HepG2 (cell line): ENCODE results near the gene ARMC5. TPM values are rescaled to one million over a fixed set of nuclear protein-coding genes. Genes with fewer than 3 reads are reported as not detected.

Source experiments
- ATAC-seq: fragments of 200-7000 bp; cut with Tn5 transposase; 3 replicates; pipeline ENCODE4 v1.9.1; 2020; ENCODE audit warnings: mild to moderate bottlenecking, moderate library complexity
- BruUV-seq: library from RNA; stranded (reverse); fragments of 400-500 nt; replicated peaks from 2 replicates; lab custom pipeline; 2021; lab: Mats Ljungman, UMichigan
- CTCF ChIA-PET: fragments of 300-600 bp; formaldehyde crosslinking; extraction: SDS; loops from one replicate; lab custom pipeline; 2021; ENCODE audit warnings: low total read pairs, inconsistent platforms, low intra/inter-chr PET ratio; lab: Yijun Ruan, JAX
- POLR2A ChIA-PET: fragments of 350-600 bp; sonication (Branson Sonifier 250); formaldehyde crosslinking; loops from one replicate; lab custom pipeline; 2020; ENCODE audit warnings: antibody characterized with exemption, inconsistent platforms; lab: Yijun Ruan, JAX
- DNase-seq: peaks from one replicate; pipeline ENCODE4 v3.0.0-alpha.2; 2015; ENCODE audit warnings: low spot score
- FAIRE-seq: peaks from 3 replicates; lab custom pipeline; 2011; peaks lifted over from hg19 to GRCh38; lab: Jason Lieb, UNC
- H2AFZ ChIP-seq: one replicate; pipeline ENCODE4 v1.6.1; 2011; ENCODE audit warnings: low read length, inconsistent platforms
- H3K27ac ChIP-seq: fragments of 300-600 bp; 3 replicates; pipeline ENCODE4 v1.8.0; 2011; ENCODE audit warnings: mixed run types, mild to moderate bottlenecking, mixed read lengths, low read length, inconsistent platforms; ENCODE audit not compliant: insufficient read depth; ENCODE audit errors: extremely low read length
- H3K27me3 ChIP-seq, 2 experiments: fragments of 200-600 bp in 1 of 2; 2 replicates in 1 of 2; 3 replicates in 1 of 2; pipeline versions ENCODE4 v1.6.0 to v1.8.0; 2011; ENCODE audit warnings: low read length in 2 of 2, mild to moderate bottlenecking in 2 of 2, moderate library complexity in 2 of 2, inconsistent platforms in 1 of 2; ENCODE audit not compliant: insufficient read depth in 2 of 2, control insufficient read depth in 1 of 2
- H3K36me3 ChIP-seq, 2 experiments: fragments of 200-600 bp in 1 of 2; replicated peaks in 1 of 2; 2 replicates in 1 of 2; 3 replicates in 1 of 2; pipeline versions ENCODE4 v1.5.1 to v1.8.0; 2011; ENCODE audit warnings: low read length in 2 of 2, inconsistent platforms in 1 of 2; ENCODE audit not compliant: insufficient read depth in 2 of 2, control insufficient read depth in 1 of 2
- H3K4me1 ChIP-seq: 2 replicates; pipeline ENCODE4 v1.5.1; 2012; ENCODE audit warnings: low read length, inconsistent platforms; ENCODE audit not compliant: insufficient read depth
- H3K4me2 ChIP-seq: 2 replicates; pipeline ENCODE4 v1.6.0; 2011; ENCODE audit warnings: low read depth, low read length, inconsistent platforms
- H3K4me3 ChIP-seq, 3 experiments: fragments of 200-600 bp in 1 of 3; sonication (generic), shearing (Covaris generic) in 1 of 3; replicated peaks in 1 of 3; 2 replicates each; pipeline ENCODE4 v1.5.1; 2011 to 2016; ENCODE audit warnings: low read length in 3 of 3, inconsistent platforms in 2 of 3, low read depth in 2 of 3, mild to moderate bottlenecking in 2 of 3, control low read depth in 1 of 3, mixed read lengths in 1 of 3; ENCODE audit not compliant: insufficient read depth in 1 of 3
- H3K79me2 ChIP-seq: one replicate; pipeline ENCODE4 v1.6.1; 2011; ENCODE audit warnings: low read length, inconsistent platforms; ENCODE audit not compliant: insufficient read depth
- H3K9ac ChIP-seq: 2 replicates; pipeline ENCODE4 v1.6.0; 2011; ENCODE audit warnings: mild to moderate bottlenecking, low read depth, low read length, inconsistent platforms; ENCODE audit not compliant: insufficient read depth
- H3K9me3 ChIP-seq: 2 replicates; pipeline ENCODE4 v1.5.1; 2012; ENCODE audit warnings: mild to moderate bottlenecking, low read length
- H4K20me1 ChIP-seq: 2 replicates; pipeline ENCODE4 v1.6.0; 2011; ENCODE audit warnings: inconsistent platforms, mild to moderate bottlenecking, low read length, moderate library complexity; ENCODE audit not compliant: insufficient read depth
- AGO2 ChIP-seq: fragments of 200-400 bp; formaldehyde crosslinking; optimal IDR thresholded peaks from 2 replicates; pipeline ENCODE3; 2017; ENCODE audit warnings: mild to moderate bottlenecking, low read depth, low read length, moderate library complexity
- EZH2 ChIP-seq: conservative IDR thresholded peaks from 2 replicates; pipeline ENCODE4 v1.6.1; 2012; ENCODE audit warnings: mild to moderate bottlenecking, low read depth, low read length, moderate library complexity
- GPN1 ChIP-seq: sonication (generic); formaldehyde crosslinking; IDR thresholded peaks from 2 replicates; pipeline ENCODE4 v1.5.1; 2020; ENCODE audit warnings: missing genetic modification reagents, borderline replicate concordance
- HES4 ChIP-seq: sonication (generic); formaldehyde crosslinking; IDR thresholded peaks from 2 replicates; pipeline ENCODE4 v1.9.0; 2021; ENCODE audit warnings: mild to moderate bottlenecking, missing genetic modification reagents, borderline replicate concordance
- HNRNPLL ChIP-seq: fragments of 200-400 bp; formaldehyde crosslinking; IDR thresholded peaks from 2 replicates; pipeline ENCODE4 v1.6.1; 2017; ENCODE audit warnings: mild to moderate bottlenecking, low read depth, low read length; ENCODE audit not compliant: poor library complexity, severe bottlenecking
- ISL2 ChIP-seq: sonication (generic); formaldehyde crosslinking; IDR thresholded peaks from 2 replicates; pipeline ENCODE4 v1.5.0; 2020; ENCODE audit warnings: missing genetic modification reagents
- KDM2A ChIP-seq: sonication (generic); formaldehyde crosslinking; IDR thresholded peaks from 2 replicates; pipeline ENCODE4 v1.4.0; 2020; ENCODE audit warnings: low read depth, missing genetic modification reagents, borderline replicate concordance
- TBX2 ChIP-seq: sonication (generic); formaldehyde crosslinking; IDR thresholded peaks from 2 replicates; pipeline ENCODE4 v1.5.0; 2020; ENCODE audit warnings: missing genetic modification reagents, mild to moderate bottlenecking, borderline replicate concordance
- ZBTB21 ChIP-seq: sonication (generic); formaldehyde crosslinking; IDR thresholded peaks from 2 replicates; pipeline ENCODE4 v1.4.0; 2020; ENCODE audit warnings: missing genetic modification reagents
- ZFP82 ChIP-seq: sonication (generic); formaldehyde crosslinking; IDR thresholded peaks from 2 replicates; pipeline ENCODE4 v1.5.1; 2020; ENCODE audit warnings: mild to moderate bottlenecking, missing genetic modification reagents, borderline replicate concordance
- ZNF225 ChIP-seq: sonication (generic); formaldehyde crosslinking; IDR thresholded peaks from 2 replicates; pipeline ENCODE4 v1.4.0; 2020; ENCODE audit warnings: mild to moderate bottlenecking, missing genetic modification reagents
- ZNF263 ChIP-seq: sonication (generic); formaldehyde crosslinking; IDR thresholded peaks from 2 replicates; pipeline ENCODE4 v1.4.0; 2020; ENCODE audit warnings: missing genetic modification reagents
- ZNF652 ChIP-seq: IDR thresholded peaks from 2 replicates; pipeline ENCODE4 v1.6.1; 2016; ENCODE audit warnings: low read depth, borderline replicate concordance
- WGBS: methylation state at CpG from one replicate; pipeline ENCODE4 v1.1.6; 2017; ENCODE audit warnings: low lambda C conversion rate; 5-methylcytosine and 5-hydroxymethylcytosine counted together
- in situ Hi-C: cut with HindIII; loops from 2 replicates; pipeline ENCODE4 v1.10.0; 2017; ENCODE audit warnings: low pct_unique_long_range_greater_than_20kb; ENCODE audit not compliant: extremely low pct_ligation_motif_present
- intact Hi-C: fragments of 100-400 bp; cut with micrococcal nuclease; formaldehyde crosslinking; loops from one replicate; pipeline ENCODE4 v1.10.0; 2022; ENCODE audit not compliant: unreplicated experiment
- polyA plus RNA-seq, 8 experiments: library from polyadenylated mRNA; depleted of rRNA in 3 of 8; stranded (reverse) in 7 of 8; unstranded in 1 of 8; fragments of >200 nt; fragmentation: Illumina TruSeq in 4 of 8; extraction: Trizol in 4 of 8; gene quantifications; 2 replicates each; pipeline versions ENCODE4 v1.2.1 to v1.2.3, GENCODE V29; 2011 to 2016; ENCODE audit warnings: low read depth in 4 of 8, missing spikeins in 1 of 8, mixed read lengths in 1 of 8; ENCODE audit not compliant: insufficient read depth in 1 of 8
- total RNA-seq, 5 experiments: library from RNA; depleted of rRNA; stranded (reverse); fragments of >200 nt; fragmentation: Illumina TruSeq; extraction: Trizol; gene quantifications; 2 replicates each; pipeline ENCODE4 v1.2.3, GENCODE V29; 2016; ENCODE audit warnings: low read depth in 1 of 5
- TF ChIP-seq, protein P1 (sequence below): sonication (generic); formaldehyde crosslinking; IDR thresholded peaks from 2 replicates; pipeline ENCODE4 v1.8.1; 2022; ENCODE audit warnings: low read depth, mild to moderate bottlenecking, missing genetic modification reagents
- TF ChIP-seq, protein P2 (sequence below): sonication (generic); formaldehyde crosslinking; IDR thresholded peaks from 2 replicates; pipeline ENCODE4 v1.5.1; 2020; ENCODE audit warnings: mild to moderate bottlenecking, missing genetic modification reagents, moderate library complexity

The ARMC5 gene
- total and polyA plus RNA-seq, 2 of the 13 experiments (the other 11 are each of a cell fraction or from before 2014, with no cell fraction given) = 10.8 to 22.3 TPM

DNA sequence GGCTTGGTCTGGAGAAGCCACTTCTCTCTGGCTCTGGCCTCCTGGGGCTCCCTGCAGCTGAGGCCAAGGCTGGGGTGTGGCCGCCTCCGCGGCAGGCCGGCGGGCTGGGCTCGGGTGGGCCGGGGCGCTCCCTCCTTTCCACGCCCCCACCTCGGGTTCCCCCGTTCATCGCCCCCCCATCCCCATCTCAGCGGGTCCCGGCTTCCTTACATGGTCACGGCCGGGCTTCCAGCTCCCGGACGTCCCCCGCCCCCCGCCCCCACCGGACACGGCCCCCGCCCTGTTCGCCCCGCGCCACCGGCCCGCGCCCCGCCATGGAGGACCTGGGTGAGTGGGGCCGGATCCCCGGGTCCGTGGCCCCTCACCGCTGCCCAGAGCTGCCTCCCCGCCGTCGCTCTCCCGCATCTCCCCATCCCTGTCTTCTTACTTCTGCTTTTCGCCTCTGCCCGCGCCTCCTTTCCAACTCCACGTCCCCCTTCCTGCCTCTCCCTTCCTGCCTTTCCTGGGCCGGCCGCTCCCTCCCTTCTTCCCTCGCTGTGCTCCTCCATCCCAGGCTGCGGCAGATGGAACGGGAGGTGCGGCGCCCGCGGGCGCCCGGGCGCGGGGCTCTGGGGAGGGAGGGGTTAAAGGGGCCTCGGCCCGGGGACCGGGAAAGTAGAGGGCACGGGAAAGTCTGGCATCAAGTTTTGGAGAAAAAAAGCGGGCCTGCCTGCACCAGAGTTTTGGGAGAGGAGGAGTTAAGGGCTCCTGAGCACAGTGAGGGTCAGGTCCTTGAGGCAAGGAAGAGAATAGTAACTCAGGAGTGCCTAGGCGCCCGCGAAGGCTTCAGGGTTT lies 12.8 kb downstream of the ARMC5 start, which contains the start of gene TGFB1I1:
TGFB1I1 (plus strand) TSS at position 278 of the 834 bp plus-strand sequence; CDS start at position 315, 37 bp downstream.
- Histone ChIP-seq H3K4me2 (peak within 1 kb of the TSS; percentile 82), H3K9me3 (no peaks in the 10 kb centered on the region), H3K9ac (peak within 1 kb of the TSS; percentile 50; the same call in 1 of the 2 replicates), H4K20me1 (no peaks in the 10 kb centered on the region), H3K27me3 (peaks cover 0 to 7% of the 10 kb centered on the region in 2 experiments; a peak in 1 of 5 replicates), H3K4me1 (peaks cover 46% of the 10 kb centered on the region), H2AFZ (peak within 1 kb of the TSS; percentile 30), H3K79me2 (no peaks in the 10 kb centered on the region), H3K27ac (no peak within 1 kb of the TSS), H3K36me3 (peaks cover 0 to 4% of the 10 kb centered on the region in 2 experiments; a peak in 2 of 5 replicates), H3K4me3 (peak within 1 kb of the TSS; percentile 61 to 74 (median 63))
- CTCF ChIA-PET = no interaction called here
- POLR2A ChIA-PET = interaction anchor here (0.6 to 1.3 kb wide), 5 partner anchors 12 to 36 kb away, joined by 3 to 13 read pairs (median 3); partner anchors contain the start of genes ARMC5 and RUSF1
- in situ Hi-C loops = no loop called here
- BruUV-seq = no TSS peak
- WGBS = 7% methylated on average over 40 of the region's 63 CpGs
- no peak for FAIRE-seq
- peak; percentile 38; the same call in 2 of the 3 replicates for ATAC-seq
- DNase-seq = no peak
- intact Hi-C loops = no loop called here
- TF ChIP-seq ZBTB21 (CRISPR knock-in tag) (no peak), TBX2 (CRISPR knock-in tag) (peak; percentile 32; the same call in 1 of the 2 replicates), EZH2 (0 out of 2 replicates have a peak, but pooled peaks have one; percentile 31), ZFP82 (CRISPR knock-in tag) (peak; percentile 42; the same call in 1 of the 2 replicates), AGO2 (peak; percentile 27), GPN1 (CRISPR knock-in tag) (no peak), ISL2 (CRISPR knock-in tag) (no peak), ZNF263 (CRISPR knock-in tag) (peak; percentile 55), HNRNPLL (peak; percentile 14), ZNF225 (peak; percentile 47; the same call in 1 of the 2 replicates), ZNF652 (peak; percentile 87), KDM2A (CRISPR knock-in tag) (peak; percentile 24; the same call in 1 of the 2 replicates), HES4 (CRISPR knock-in tag) (0 out of 2 replicates have a peak, but pooled peaks have one; percentile 38)
- TF ChIP-seq, protein P1, sequence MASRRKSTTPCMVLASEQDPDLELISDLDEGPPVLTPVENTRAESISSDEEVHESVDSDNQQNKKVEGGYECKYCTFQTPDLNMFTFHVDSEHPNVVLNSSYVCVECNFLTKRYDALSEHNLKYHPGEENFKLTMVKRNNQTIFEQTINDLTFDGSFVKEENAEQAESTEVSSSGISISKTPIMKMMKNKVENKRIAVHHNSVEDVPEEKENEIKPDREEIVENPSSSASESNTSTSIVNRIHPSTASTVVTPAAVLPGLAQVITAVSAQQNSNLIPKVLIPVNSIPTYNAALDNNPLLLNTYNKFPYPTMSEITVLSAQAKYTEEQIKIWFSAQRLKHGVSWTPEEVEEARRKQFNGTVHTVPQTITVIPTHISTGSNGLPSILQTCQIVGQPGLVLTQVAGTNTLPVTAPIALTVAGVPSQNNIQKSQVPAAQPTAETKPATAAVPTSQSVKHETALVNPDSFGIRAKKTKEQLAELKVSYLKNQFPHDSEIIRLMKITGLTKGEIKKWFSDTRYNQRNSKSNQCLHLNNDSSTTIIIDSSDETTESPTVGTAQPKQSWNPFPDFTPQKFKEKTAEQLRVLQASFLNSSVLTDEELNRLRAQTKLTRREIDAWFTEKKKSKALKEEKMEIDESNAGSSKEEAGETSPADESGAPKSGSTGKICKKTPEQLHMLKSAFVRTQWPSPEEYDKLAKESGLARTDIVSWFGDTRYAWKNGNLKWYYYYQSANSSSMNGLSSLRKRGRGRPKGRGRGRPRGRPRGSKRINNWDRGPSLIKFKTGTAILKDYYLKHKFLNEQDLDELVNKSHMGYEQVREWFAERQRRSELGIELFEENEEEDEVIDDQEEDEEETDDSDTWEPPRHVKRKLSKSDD (CRISPR knock-in tag) = no peak
- TF ChIP-seq, protein P2, sequence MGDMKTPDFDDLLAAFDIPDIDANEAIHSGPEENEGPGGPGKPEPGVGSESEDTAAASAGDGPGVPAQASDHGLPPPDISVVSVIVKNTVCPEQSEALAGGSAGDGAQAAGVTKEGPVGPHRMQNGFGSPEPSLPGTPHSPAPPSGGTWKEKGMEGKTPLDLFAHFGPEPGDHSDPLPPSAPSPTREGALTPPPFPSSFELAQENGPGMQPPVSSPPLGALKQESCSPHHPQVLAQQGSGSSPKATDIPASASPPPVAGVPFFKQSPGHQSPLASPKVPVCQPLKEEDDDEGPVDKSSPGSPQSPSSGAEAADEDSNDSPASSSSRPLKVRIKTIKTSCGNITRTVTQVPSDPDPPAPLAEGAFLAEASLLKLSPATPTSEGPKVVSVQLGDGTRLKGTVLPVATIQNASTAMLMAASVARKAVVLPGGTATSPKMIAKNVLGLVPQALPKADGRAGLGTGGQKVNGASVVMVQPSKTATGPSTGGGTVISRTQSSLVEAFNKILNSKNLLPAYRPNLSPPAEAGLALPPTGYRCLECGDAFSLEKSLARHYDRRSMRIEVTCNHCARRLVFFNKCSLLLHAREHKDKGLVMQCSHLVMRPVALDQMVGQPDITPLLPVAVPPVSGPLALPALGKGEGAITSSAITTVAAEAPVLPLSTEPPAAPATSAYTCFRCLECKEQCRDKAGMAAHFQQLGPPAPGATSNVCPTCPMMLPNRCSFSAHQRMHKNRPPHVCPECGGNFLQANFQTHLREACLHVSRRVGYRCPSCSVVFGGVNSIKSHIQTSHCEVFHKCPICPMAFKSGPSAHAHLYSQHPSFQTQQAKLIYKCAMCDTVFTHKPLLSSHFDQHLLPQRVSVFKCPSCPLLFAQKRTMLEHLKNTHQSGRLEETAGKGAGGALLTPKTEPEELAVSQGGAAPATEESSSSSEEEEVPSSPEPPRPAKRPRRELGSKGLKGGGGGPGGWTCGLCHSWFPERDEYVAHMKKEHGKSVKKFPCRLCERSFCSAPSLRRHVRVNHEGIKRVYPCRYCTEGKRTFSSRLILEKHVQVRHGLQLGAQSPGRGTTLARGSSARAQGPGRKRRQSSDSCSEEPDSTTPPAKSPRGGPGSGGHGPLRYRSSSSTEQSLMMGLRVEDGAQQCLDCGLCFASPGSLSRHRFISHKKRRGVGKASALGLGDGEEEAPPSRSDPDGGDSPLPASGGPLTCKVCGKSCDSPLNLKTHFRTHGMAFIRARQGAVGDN (CRISPR knock-in tag) = peak; percentile 42; the same call in 1 of the 2 replicates
